Neural progenitor cell (in vitro differentiated cells): ENCODE results near the gene PYGB. TPM values are rescaled to one million over a fixed set of nuclear protein-coding genes. Genes with fewer than 3 reads are reported as not detected.

Source experiments
- DNase-seq: peaks from one replicate; pipeline ENCODE4 v3.0.0-alpha.2; 2016; ENCODE audit warnings: low spot score
- H2AFZ ChIP-seq: fragments of 200-600 bp; sonication (generic); replicated peaks from 2 replicates; pipeline ENCODE4 v1.6.1; 2016; ENCODE audit warnings: antibody characterized with exemption
- H3F3A ChIP-seq: fragments of 200-600 bp; sonication (generic); 2 replicates; pipeline ENCODE4 v1.6.1; 2016; ENCODE audit warnings: antibody characterized with exemption, low read depth
- H3K27ac ChIP-seq: fragments of 200-600 bp; sonication (generic); 2 replicates; pipeline ENCODE4 v1.5.1; 2016; ENCODE audit warnings: mild to moderate bottlenecking
- H3K27me3 ChIP-seq: fragments of 200-600 bp; sonication (generic); 2 replicates; pipeline ENCODE4 v1.6.1; 2016; ENCODE audit warnings: mild to moderate bottlenecking, moderate library complexity
- H3K36me3 ChIP-seq: fragments of 200-600 bp; sonication (generic); 2 replicates; pipeline ENCODE4 v1.5.1; 2016
- H3K4me1 ChIP-seq: fragments of 200-600 bp; sonication (generic); 2 replicates; pipeline ENCODE4 v1.6.1; 2016; ENCODE audit warnings: mixed run types
- H3K4me2 ChIP-seq: fragments of 200-600 bp; sonication (generic); 2 replicates; pipeline ENCODE4 v1.6.1; 2016
- H3K4me3 ChIP-seq: fragments of 200-600 bp; sonication (generic); 2 replicates; pipeline ENCODE4 v1.5.1; 2016
- H3K79me2 ChIP-seq: fragments of 200-600 bp; sonication (generic); 2 replicates; pipeline ENCODE4 v1.6.1; 2016; ENCODE audit warnings: low read depth
- H3K9ac ChIP-seq: fragments of 200-600 bp; sonication (generic); 2 replicates; pipeline ENCODE4 v1.6.1; 2016
- H3K9me3 ChIP-seq: fragments of 200-600 bp; sonication (generic); 2 replicates; pipeline ENCODE4 v1.5.1; 2016; ENCODE audit warnings: low read depth
- H4K20me1 ChIP-seq: fragments of 200-600 bp; sonication (generic); 2 replicates; pipeline ENCODE4 v1.6.1; 2016; ENCODE audit warnings: low read depth
- H3K27ac Mint-ChIP-seq: 3 replicates; pipeline ENCODE4 v1.8.0; 2021; ENCODE audit warnings: mixed read lengths
- H3K27me3 Mint-ChIP-seq: 2 replicates; pipeline ENCODE4 v1.8.0; 2022; ENCODE audit warnings: low read depth, mild to moderate bottlenecking, inconsistent platforms, moderate library complexity, mixed read lengths; ENCODE audit not compliant: insufficient read depth
- H3K36me3 Mint-ChIP-seq: 3 replicates; pipeline ENCODE4 v1.8.0; 2021; ENCODE audit warnings: mixed read lengths
- H3K4me1 Mint-ChIP-seq: 3 replicates; pipeline ENCODE4 v1.8.0; 2021; ENCODE audit warnings: mixed read lengths
- H3K4me3 Mint-ChIP-seq: 3 replicates; pipeline ENCODE4 v1.8.0; 2021; ENCODE audit warnings: mild to moderate bottlenecking, moderate library complexity, mixed read lengths
- H3K9me3 Mint-ChIP-seq: 3 replicates; pipeline ENCODE4 v1.8.0; 2020; ENCODE audit warnings: mixed read lengths
- EZH2 ChIP-seq: fragments of 200-600 bp; sonication (generic); IDR thresholded peaks from 2 replicates; pipeline ENCODE4 v1.6.1; 2017; ENCODE audit warnings: antibody characterized with exemption, mild to moderate bottlenecking, moderate library complexity
- EZH2phosphoT487 ChIP-seq: fragments of 200-600 bp; sonication (generic); IDR thresholded peaks from 2 replicates; pipeline ENCODE4 v1.6.1; 2017; ENCODE audit warnings: antibody characterized with exemption
- total RNA-seq: library from RNA; depleted of rRNA; stranded (reverse); fragments of >200 nt; gene quantifications from 2 replicates; pipeline ENCODE4 v1.2.3, GENCODE V29; 2015; ENCODE audit warnings: low replicate concordance
- TF ChIP-seq, protein P1 (sequence below): fragments of 200-600 bp; sonication (generic); IDR thresholded peaks from 2 replicates; pipeline ENCODE4 v1.5.1; 2017; ENCODE audit warnings: antibody characterized with exemption, mild to moderate bottlenecking

The PYGB gene
- total RNA-seq, 1 donor from 2014 or later, result 40.9 TPM

DNA sequence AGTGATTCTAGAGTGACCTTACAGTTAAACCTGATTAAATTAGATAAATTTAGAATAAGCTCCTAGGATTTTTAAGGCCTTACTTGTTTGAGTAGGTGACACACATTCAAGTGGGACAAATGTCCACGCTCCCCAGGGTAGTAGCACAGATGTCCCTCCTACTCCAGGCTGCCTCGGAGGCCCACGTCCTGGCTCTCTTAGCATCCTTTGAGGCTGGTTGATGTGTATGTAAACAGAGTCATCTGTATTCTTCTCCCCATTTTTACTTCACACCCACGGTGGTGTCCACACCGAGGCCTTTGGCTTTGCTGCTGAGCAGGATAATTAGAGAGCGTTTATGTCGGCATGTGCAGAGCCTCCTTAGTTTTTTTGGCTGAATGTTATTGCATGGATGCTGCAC is 36.6 kb upstream of the PYGB start:
- Mint-ChIP-seq H3K36me3 (peaks cover 16% of the 10 kb centered on the region), H3K27me3 (peaks cover 2% of the 10 kb centered on the region), H3K4me3 (no peak overlapping the region), H3K4me1 (no peaks in the 10 kb centered on the region), H3K9me3 (no peaks in the 10 kb centered on the region), H3K27ac (no peak overlapping the region)
- Histone ChIP-seq H3K4me1 (peaks cover 3% of the 10 kb centered on the region), H3K9ac (no peak overlapping the region), H3K27me3 (no peaks in the 10 kb centered on the region), H3K9me3 (no peaks in the 10 kb centered on the region), H3K4me2 (no peak overlapping the region), H3K79me2 (no peaks in the 10 kb centered on the region), H2AFZ (no peak overlapping the region), H4K20me1 (peaks cover under 1% of the 10 kb centered on the region), H3F3A (no peaks in the 10 kb centered on the region), H3K27ac (no peak overlapping the region), H3K36me3 (no peaks in the 10 kb centered on the region), H3K4me3 (no peak overlapping the region)
- TF ChIP-seq EZH2phosphoT487, result no peak
- TF ChIP-seq, protein P1, sequence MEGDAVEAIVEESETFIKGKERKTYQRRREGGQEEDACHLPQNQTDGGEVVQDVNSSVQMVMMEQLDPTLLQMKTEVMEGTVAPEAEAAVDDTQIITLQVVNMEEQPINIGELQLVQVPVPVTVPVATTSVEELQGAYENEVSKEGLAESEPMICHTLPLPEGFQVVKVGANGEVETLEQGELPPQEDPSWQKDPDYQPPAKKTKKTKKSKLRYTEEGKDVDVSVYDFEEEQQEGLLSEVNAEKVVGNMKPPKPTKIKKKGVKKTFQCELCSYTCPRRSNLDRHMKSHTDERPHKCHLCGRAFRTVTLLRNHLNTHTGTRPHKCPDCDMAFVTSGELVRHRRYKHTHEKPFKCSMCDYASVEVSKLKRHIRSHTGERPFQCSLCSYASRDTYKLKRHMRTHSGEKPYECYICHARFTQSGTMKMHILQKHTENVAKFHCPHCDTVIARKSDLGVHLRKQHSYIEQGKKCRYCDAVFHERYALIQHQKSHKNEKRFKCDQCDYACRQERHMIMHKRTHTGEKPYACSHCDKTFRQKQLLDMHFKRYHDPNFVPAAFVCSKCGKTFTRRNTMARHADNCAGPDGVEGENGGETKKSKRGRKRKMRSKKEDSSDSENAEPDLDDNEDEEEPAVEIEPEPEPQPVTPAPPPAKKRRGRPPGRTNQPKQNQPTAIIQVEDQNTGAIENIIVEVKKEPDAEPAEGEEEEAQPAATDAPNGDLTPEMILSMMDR, result no peak
- no peak for TF ChIP-seq EZH2
- no peak for DNase-seq

DNA sequence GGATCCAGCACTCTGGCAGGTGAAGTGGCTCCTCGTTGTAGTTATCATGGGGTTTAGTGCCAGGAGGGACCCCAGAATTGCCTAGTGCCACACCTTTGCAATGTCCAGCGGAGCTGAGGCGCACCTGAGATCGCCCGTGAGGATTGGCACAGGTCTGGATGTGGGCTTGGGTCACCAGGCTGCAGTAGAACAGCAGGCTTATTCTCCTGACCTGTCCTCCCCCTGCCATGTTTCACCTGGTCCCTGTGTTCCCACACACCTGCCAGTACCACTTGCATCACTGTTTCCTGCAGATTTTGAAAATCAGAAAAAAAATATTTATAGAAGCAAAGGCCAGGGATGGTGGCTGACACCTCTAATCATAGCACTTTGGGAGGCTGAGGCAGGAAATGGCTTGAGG is 35.6 kb upstream of the PYGB start:
- no peak overlapping the region for H3K4me2 ChIP-seq
- H4K20me1 ChIP-seq, result no peaks in the 10 kb centered on the region
- H3K79me2 ChIP-seq, result no peaks in the 10 kb centered on the region
- Mint-ChIP-seq H3K9me3 (no peaks in the 10 kb centered on the region), H3K27me3 (peaks cover 2% of the 10 kb centered on the region), H3K27ac (no peak overlapping the region), H3K36me3 (peaks cover 20% of the 10 kb centered on the region), H3K4me1 (no peaks in the 10 kb centered on the region), H3K4me3 (no peak overlapping the region)
- H3K9me3 ChIP-seq, result no peaks in the 10 kb centered on the region
- TF ChIP-seq, protein P1, result no peak
- TF ChIP-seq EZH2 (no peak), EZH2phosphoT487 (no peak)
- no peak overlapping the region for H2AFZ ChIP-seq
- H3K4me1 ChIP-seq, result peaks cover 3% of the 10 kb centered on the region
- H3K36me3 ChIP-seq, result no peaks in the 10 kb centered on the region
- H3K27ac ChIP-seq, result no peak overlapping the region
- no peaks in the 10 kb centered on the region for H3F3A ChIP-seq
- DNase-seq, result no peak
- H3K9ac ChIP-seq, result no peak overlapping the region
- H3K4me3 ChIP-seq, result no peak overlapping the region
- no peaks in the 10 kb centered on the region for H3K27me3 ChIP-seq

DNA sequence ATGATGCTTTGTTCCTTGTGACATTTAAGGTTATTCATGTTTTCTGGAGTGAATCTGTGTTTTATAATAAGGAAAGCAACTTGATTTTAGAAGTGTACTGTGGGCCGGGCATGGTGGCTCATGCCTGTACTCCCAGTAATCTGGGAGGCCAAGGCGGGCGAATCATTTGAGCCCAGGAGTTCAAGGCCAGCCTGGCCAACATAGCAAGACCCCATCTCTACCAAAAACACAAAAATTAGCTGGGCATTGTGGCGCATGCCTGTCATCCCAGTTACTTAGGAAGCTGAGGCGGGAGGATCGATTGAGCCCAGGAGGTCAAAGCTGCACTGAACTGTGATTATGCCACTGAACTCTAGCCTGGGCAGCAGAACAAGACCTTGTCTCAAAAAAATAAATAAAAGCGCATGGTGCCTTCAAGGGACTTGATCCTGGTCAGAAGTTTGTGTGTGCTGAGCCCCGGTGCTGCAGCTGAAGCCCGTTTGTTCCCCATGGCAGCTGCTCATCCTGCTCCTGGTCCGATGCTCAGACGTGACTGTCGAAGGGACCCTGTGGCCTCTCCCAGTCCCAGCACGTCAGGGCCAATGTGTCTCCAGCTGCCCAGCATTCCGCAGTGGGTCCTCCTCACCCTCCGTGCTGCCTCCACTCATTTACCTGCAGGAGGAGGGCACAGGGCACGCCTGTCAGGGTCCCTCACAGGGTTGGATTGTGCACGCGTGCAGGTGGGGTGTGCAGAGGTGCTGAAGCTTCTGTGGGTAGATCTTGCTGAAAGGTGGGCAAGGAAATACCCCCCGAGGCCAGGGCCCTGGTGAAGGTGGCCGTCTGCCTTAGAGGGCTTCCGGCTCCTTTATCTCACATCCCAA is 34.1 kb upstream of the PYGB start:
- no peaks in the 10 kb centered on the region for H4K20me1 ChIP-seq
- H3K36me3 ChIP-seq, result no peaks in the 10 kb centered on the region
- H3K4me2 ChIP-seq, result no peak overlapping the region
- H3K4me1 ChIP-seq, result peaks cover 3% of the 10 kb centered on the region
- H3K9me3 ChIP-seq, result no peaks in the 10 kb centered on the region
- no peaks in the 10 kb centered on the region for H3K4me1 Mint-ChIP-seq
- no peak overlapping the region for H3K27ac Mint-ChIP-seq
- no peak for DNase-seq
- no peaks in the 10 kb centered on the region for H3K79me2 ChIP-seq
- no peak overlapping the region for H2AFZ ChIP-seq
- peaks cover 4% of the 10 kb centered on the region for H3K27me3 Mint-ChIP-seq
- H3K27ac ChIP-seq, result no peak overlapping the region
- H3K4me3 Mint-ChIP-seq, result no peak overlapping the region
- peaks cover 23% of the 10 kb centered on the region for H3K36me3 Mint-ChIP-seq
- H3K9me3 Mint-ChIP-seq, result no peaks in the 10 kb centered on the region
- H3K27me3 ChIP-seq, result no peaks in the 10 kb centered on the region
- H3F3A ChIP-seq, result no peaks in the 10 kb centered on the region
- H3K4me3 ChIP-seq, result no peak overlapping the region
- TF ChIP-seq, protein P1, result no peak
- TF ChIP-seq EZH2phosphoT487 (no peak), EZH2 (no peak)
- H3K9ac ChIP-seq, result no peak overlapping the region
